ENCODE measurements around the gene KLHL40.

KLHL40 gene

DNA sequence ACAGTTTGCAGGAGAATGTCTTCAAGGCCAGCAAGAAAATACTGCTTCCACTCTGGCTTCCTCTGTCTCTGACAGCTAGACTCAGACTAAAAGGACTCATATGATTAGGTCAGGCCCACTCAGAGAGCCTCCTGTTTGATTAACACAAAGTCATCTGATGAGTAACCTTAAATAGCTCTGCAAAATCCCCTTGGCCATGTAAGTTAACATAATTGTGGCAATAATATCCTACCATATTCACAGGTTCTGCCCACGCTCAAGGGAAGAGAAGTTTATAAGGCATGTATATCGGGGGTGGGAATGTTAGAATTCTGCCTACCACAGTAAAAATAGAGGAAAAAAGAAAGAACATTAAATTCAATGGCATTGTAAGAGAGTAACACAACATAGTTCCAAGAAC, 37.9 kb downstream of the KLHL40 start:
- no peak overlapping the region for H3K4me3 ChIP-seq (ENCODE audit: low read depth, low read length)
- no peak for DNase-seq (ENCODE audit: low read depth)
- TF ChIP-seq, protein P1, sequence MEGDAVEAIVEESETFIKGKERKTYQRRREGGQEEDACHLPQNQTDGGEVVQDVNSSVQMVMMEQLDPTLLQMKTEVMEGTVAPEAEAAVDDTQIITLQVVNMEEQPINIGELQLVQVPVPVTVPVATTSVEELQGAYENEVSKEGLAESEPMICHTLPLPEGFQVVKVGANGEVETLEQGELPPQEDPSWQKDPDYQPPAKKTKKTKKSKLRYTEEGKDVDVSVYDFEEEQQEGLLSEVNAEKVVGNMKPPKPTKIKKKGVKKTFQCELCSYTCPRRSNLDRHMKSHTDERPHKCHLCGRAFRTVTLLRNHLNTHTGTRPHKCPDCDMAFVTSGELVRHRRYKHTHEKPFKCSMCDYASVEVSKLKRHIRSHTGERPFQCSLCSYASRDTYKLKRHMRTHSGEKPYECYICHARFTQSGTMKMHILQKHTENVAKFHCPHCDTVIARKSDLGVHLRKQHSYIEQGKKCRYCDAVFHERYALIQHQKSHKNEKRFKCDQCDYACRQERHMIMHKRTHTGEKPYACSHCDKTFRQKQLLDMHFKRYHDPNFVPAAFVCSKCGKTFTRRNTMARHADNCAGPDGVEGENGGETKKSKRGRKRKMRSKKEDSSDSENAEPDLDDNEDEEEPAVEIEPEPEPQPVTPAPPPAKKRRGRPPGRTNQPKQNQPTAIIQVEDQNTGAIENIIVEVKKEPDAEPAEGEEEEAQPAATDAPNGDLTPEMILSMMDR (IDR thresholded peaks at IDR 0.05; ENCODE audit: low read depth, low read length), result no peak
- TF ChIP-seq MYC (IDR thresholded peaks at IDR 0.05; ENCODE audit: low read depth, low read length), result no peak
- no peak for TF ChIP-seq POLR2A (IDR thresholded peaks at IDR 0.05; ENCODE audit: extremely low read depth, insufficient read length)

DNA sequence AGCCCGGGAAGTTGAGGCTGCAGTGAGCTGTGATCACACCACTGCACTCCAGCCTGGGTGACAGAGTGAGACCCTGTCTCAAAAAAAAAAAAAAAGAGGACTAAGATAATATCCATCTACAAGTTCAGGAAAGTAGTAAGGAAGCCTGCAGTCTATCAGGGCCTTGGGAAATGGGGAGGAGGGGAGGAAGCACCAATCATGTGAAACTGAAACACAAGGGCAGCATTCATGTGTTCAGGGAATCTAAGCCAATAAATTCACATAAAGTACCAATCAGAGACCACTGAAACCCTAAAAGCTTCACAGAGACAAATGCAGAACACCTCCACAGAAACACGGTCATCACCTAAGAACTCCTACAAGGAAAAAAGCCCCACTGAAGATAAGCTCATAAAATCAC, 40.1 kb downstream of the KLHL40 start:
- TF ChIP-seq, protein P1 (IDR thresholded peaks at IDR 0.05; ENCODE audit: low read depth, low read length), result no peak
- TF ChIP-seq, protein P2, sequence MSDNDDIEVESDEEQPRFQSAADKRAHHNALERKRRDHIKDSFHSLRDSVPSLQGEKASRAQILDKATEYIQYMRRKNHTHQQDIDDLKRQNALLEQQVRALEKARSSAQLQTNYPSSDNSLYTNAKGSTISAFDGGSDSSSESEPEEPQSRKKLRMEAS (IDR thresholded peaks at IDR 0.05; ENCODE audit: low read depth, low read length), result no peak
- no peak for TF ChIP-seq POLR2A (IDR thresholded peaks at IDR 0.05; ENCODE audit: extremely low read depth, insufficient read length)
- no peak for TF ChIP-seq MYC (IDR thresholded peaks at IDR 0.05; ENCODE audit: low read depth, low read length)
- no peak overlapping the region for H3K4me3 ChIP-seq (ENCODE audit: low read depth, low read length)
- DNase-seq (ENCODE audit: low read depth), result no peak

DNA sequence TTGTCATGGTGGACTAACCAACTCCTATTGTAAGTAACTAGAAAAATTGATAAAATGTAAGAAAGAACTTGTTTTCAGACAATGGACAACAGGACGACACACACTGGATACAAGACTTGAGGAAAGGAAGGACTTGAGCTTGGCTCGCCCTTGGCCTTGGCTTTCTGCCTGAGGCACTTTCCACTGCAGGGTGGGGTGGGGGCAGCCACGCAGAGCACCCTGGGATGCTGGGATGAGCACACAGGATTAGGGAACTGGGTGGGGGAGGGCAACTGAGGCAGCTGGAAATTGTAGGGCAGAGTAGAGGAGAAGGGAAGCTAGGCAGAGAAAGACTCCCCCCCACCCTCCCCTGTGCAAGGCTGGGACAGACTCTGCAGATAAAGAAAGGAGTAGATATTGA, 42.7 kb downstream of the KLHL40 start:
- DNase-seq (ENCODE audit: low read depth), result no peak
- no peak for TF ChIP-seq POLR2A (IDR thresholded peaks at IDR 0.05; ENCODE audit: extremely low read depth, insufficient read length)
- TF ChIP-seq, protein P2 (IDR thresholded peaks at IDR 0.05; ENCODE audit: low read depth, low read length), result no peak
- TF ChIP-seq, protein P1 (IDR thresholded peaks at IDR 0.05; ENCODE audit: low read depth, low read length), result no peak
- TF ChIP-seq MYC (IDR thresholded peaks at IDR 0.05; ENCODE audit: low read depth, low read length), result no peak
- H3K4me3 ChIP-seq (ENCODE audit: low read depth, low read length), result no peak overlapping the region

DNA sequence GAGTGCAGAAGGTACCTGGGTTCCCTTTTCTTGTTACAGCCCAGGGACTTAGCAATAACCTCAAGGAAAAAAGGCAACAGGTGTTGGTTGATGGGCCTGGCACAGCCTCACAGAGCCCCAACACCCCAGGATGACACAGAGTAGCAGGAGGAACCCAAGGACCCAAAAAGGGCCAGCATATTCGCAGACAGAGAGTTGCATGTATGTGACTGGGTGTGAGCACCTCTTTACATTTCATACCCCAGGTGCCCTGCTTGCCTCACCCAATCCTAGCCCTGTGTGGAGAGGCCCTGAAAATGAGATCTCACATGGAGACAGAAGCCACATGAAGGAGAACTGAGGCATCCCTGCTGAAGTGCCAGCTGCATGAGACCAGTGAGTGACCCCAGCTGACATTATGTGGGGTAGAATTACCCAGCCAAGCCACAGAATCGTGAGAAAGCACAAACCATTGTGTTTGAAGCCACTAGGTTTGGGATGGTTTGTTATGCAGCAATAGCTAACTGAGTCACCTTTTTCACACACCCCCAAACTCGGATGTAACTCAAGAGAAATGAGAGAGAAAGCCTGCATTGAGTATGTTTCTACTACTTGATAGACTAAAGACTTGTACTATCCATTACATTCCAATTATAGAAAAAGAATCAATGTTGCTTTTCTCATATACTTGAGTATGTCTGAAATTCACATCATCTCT, 43.5 kb downstream of the KLHL40 start:
- DNase-seq (ENCODE audit: low read depth), result no peak
- TF ChIP-seq, protein P2 (IDR thresholded peaks at IDR 0.05; ENCODE audit: low read depth, low read length), result no peak
- TF ChIP-seq POLR2A (IDR thresholded peaks at IDR 0.05; ENCODE audit: extremely low read depth, insufficient read length), result no peak
- TF ChIP-seq, protein P1 (IDR thresholded peaks at IDR 0.05; ENCODE audit: low read depth, low read length), result no peak
- no peak for TF ChIP-seq MYC (IDR thresholded peaks at IDR 0.05; ENCODE audit: low read depth, low read length)
- no peak overlapping the region for H3K4me3 ChIP-seq (ENCODE audit: low read depth, low read length)

GRCh38 chr3:42729404-42730145, 44.2 kb downstream of the KLHL40 start:
- no peak for DNase-seq (ENCODE audit: low read depth)
- no peak overlapping the region for H3K4me3 ChIP-seq (ENCODE audit: low read depth, low read length)
- TF ChIP-seq, protein P2 (IDR thresholded peaks at IDR 0.05; ENCODE audit: low read depth, low read length), result no peak
- TF ChIP-seq POLR2A (IDR thresholded peaks at IDR 0.05; ENCODE audit: extremely low read depth, insufficient read length), result no peak
- TF ChIP-seq, protein P1 (IDR thresholded peaks at IDR 0.05; ENCODE audit: low read depth, low read length), result no peak
- TF ChIP-seq MYC (IDR thresholded peaks at IDR 0.05; ENCODE audit: low read depth, low read length), result no peak

Data from NB4 (cell line).